MM.1S (cell line): Measurements from ENCODE around the gene JAKMIP3.

Experiments
- DNase-seq: peaks from one replicate; pipeline ENCODE4 v3.0.0-alpha.2; 2015
- H2AFZ ChIP-seq: fragments of 300-600 bp; sonication (generic); 2 replicates; pipeline ENCODE4 v1.6.0; 2016; ENCODE audit warnings: antibody characterized with exemption, low read length
- H3F3A ChIP-seq: fragments of 300-600 bp; sonication (generic); 2 replicates; pipeline ENCODE4 v1.6.1; 2016; ENCODE audit warnings: mild to moderate bottlenecking, antibody characterized with exemption, low read length, moderate library complexity, mixed read lengths; ENCODE audit not compliant: insufficient read depth
- H3K27ac ChIP-seq: fragments of 300-600 bp; sonication (generic); 2 replicates; pipeline ENCODE4 v1.5.1; 2016; ENCODE audit warnings: mild to moderate bottlenecking, low read length
- H3K27me3 ChIP-seq: fragments of 300-600 bp; sonication (generic); replicated peaks from 2 replicates; pipeline ENCODE4 v1.6.0; 2016; ENCODE audit warnings: low read length; ENCODE audit not compliant: insufficient read depth
- H3K36me3 ChIP-seq: fragments of 300-600 bp; sonication (generic); replicated peaks from 2 replicates; pipeline ENCODE4 v1.6.1; 2016; ENCODE audit warnings: mild to moderate bottlenecking, low read length, mixed read lengths; ENCODE audit not compliant: insufficient read depth
- H3K4me1 ChIP-seq: fragments of 300-600 bp; sonication (generic); 2 replicates; pipeline ENCODE4 v1.6.1; 2016; ENCODE audit warnings: low read length, mixed read lengths
- H3K4me2 ChIP-seq: fragments of 300-600 bp; sonication (generic); 2 replicates; pipeline ENCODE4 v1.6.0; 2016; ENCODE audit warnings: low read depth, low read length
- H3K4me3 ChIP-seq: fragments of 300-600 bp; sonication (generic); 2 replicates; pipeline ENCODE4 v1.5.1; 2016; ENCODE audit warnings: low read length, mixed read lengths
- H3K79me2 ChIP-seq: fragments of 300-600 bp; sonication (generic); 2 replicates; pipeline ENCODE4 v1.6.1; 2016; ENCODE audit warnings: mixed run types, low read length, mixed read lengths
- H3K9ac ChIP-seq: fragments of 300-600 bp; sonication (generic); 2 replicates; pipeline ENCODE4 v1.6.1; 2016; ENCODE audit warnings: low read length, mixed read lengths
- H3K9me2 ChIP-seq: fragments of 300-600 bp; sonication (generic); replicated peaks from 2 replicates; pipeline ENCODE4 v1.6.1; 2016; ENCODE audit warnings: mild to moderate bottlenecking, low read length, mixed read lengths; ENCODE audit not compliant: insufficient read depth
- H3K9me3 ChIP-seq: fragments of 300-600 bp; sonication (generic); replicated peaks from 2 replicates; pipeline ENCODE4 v1.6.1; 2016; ENCODE audit warnings: mild to moderate bottlenecking, low read length, mixed read lengths; ENCODE audit not compliant: insufficient read depth
- H4K20me1 ChIP-seq: fragments of 300-600 bp; sonication (generic); 2 replicates; pipeline ENCODE4 v1.6.1; 2016; ENCODE audit warnings: mild to moderate bottlenecking, low read length, moderate library complexity, mixed read lengths; ENCODE audit not compliant: insufficient read depth
- EZH2 ChIP-seq: fragments of 300-600 bp; sonication (generic); optimal IDR thresholded peaks from 2 replicates; pipeline ENCODE3; 2017; ENCODE audit warnings: low read depth, mild to moderate bottlenecking, antibody characterized with exemption, low read length, mixed read lengths
- EZH2phosphoT487 ChIP-seq: fragments of 300-600 bp; sonication (generic); IDR thresholded peaks from 2 replicates; pipeline ENCODE4 v1.6.1; 2018; ENCODE audit warnings: antibody characterized with exemption, low read length
- TF ChIP-seq, protein P1 (sequence below): fragments of 300-600 bp; sonication (generic); IDR thresholded peaks from 2 replicates; pipeline ENCODE4 v1.5.1; 2016; ENCODE audit warnings: antibody characterized with exemption, low read length, mixed read lengths

JAKMIP3 gene

DNA sequence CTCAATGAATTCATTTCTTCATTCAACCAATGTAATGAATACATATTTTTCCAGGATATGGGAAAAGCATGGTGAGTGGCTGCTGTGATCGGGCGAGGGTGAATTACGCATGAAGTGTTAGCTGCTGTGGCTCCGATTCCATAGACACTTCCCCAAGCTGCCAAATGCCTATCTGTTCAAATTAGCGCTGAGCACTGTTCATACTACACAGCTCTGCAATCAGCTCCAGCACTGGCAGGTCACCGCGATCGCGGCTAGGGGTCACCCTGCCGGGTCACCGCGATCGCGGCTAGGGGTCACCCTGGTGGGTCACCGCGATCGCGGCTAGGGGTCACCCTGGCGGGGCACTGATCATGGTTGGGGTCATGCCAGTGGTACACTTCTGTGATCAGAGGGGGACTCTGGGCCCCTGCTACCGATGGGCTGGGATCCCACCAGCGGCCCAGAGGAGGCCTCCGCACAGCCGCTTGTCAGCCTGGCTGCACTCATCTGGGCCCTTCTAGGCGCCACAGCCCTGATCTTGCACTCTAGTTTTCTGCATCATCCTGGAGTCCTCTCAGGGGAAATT lies 49.3 kb downstream of the JAKMIP3 start:
- no peak for DNase-seq

More for the DNA sequence above, 49.3 kb downstream of the JAKMIP3 start:
- H3K9ac ChIP-seq, result no peak overlapping the region
- H4K20me1 ChIP-seq, result no peaks in the 10 kb centered on the region
- H3K9me2 ChIP-seq, result no peaks in the 10 kb centered on the region
- H2AFZ ChIP-seq, result no peak overlapping the region
- no peaks in the 10 kb centered on the region for H3F3A ChIP-seq
- no peak overlapping the region for H3K4me3 ChIP-seq
- no peaks in the 10 kb centered on the region for H3K79me2 ChIP-seq
- no peak overlapping the region for H3K4me2 ChIP-seq
- peaks cover 73% of the 10 kb centered on the region for H3K27me3 ChIP-seq
- no peaks in the 10 kb centered on the region for H3K4me1 ChIP-seq
- TF ChIP-seq EZH2, result no peak
- TF ChIP-seq, protein P1, sequence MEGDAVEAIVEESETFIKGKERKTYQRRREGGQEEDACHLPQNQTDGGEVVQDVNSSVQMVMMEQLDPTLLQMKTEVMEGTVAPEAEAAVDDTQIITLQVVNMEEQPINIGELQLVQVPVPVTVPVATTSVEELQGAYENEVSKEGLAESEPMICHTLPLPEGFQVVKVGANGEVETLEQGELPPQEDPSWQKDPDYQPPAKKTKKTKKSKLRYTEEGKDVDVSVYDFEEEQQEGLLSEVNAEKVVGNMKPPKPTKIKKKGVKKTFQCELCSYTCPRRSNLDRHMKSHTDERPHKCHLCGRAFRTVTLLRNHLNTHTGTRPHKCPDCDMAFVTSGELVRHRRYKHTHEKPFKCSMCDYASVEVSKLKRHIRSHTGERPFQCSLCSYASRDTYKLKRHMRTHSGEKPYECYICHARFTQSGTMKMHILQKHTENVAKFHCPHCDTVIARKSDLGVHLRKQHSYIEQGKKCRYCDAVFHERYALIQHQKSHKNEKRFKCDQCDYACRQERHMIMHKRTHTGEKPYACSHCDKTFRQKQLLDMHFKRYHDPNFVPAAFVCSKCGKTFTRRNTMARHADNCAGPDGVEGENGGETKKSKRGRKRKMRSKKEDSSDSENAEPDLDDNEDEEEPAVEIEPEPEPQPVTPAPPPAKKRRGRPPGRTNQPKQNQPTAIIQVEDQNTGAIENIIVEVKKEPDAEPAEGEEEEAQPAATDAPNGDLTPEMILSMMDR, result no peak
- no peak for TF ChIP-seq EZH2phosphoT487
- no peak overlapping the region for H3K27ac ChIP-seq
- H3K36me3 ChIP-seq, result no peaks in the 10 kb centered on the region
- no peaks in the 10 kb centered on the region for H3K9me3 ChIP-seq
